Measurements from ENCODE around the gene RAB11FIP3.

The RAB11FIP3 gene

GRCh38 chr16:513950-514349 is 88.5 kb downstream of the RAB11FIP3 start:
- in situ Hi-C loops (cut with MboI; ENCODE audit: low sequenced_read_pairs) = no loop called here

GRCh38 chr16:515175-515938 is 89.9 kb downstream of the RAB11FIP3 start:
- in situ Hi-C loops (cut with MboI; ENCODE audit: low sequenced_read_pairs) = no loop called here

- in situ Hi-C loops (cut with MboI; ENCODE audit: low sequenced_read_pairs) = no loop called here
Observed at GRCh38 chr16:515939-516226, 90.4 kb downstream of the RAB11FIP3 start.

GRCh38 chr16:516301-516700 is 90.9 kb downstream of the RAB11FIP3 start:
- in situ Hi-C loops (cut with MboI; ENCODE audit: low sequenced_read_pairs) = no loop called here

- in situ Hi-C loops (cut with MboI; ENCODE audit: low sequenced_read_pairs) = no loop called here
Observed at GRCh38 chr16:518858-519257, 93.4 kb downstream of the RAB11FIP3 start.

- in situ Hi-C loops (cut with MboI; ENCODE audit: low sequenced_read_pairs) = no loop called here
Observed at GRCh38 chr16:519425-519824, 94.0 kb downstream of the RAB11FIP3 start.

GRCh38 chr16:519841-520687 is 94.6 kb downstream of the RAB11FIP3 start:
- in situ Hi-C loops (cut with MboI; ENCODE audit: low sequenced_read_pairs) = no loop called here

GRCh38 chr16:520847-521246 is 95.4 kb downstream of the RAB11FIP3 start:
- in situ Hi-C loops (cut with MboI; ENCODE audit: low sequenced_read_pairs) = no loop called here

- in situ Hi-C loops (cut with MboI; ENCODE audit: low sequenced_read_pairs) = no loop called here
Observed at GRCh38 chr16:521381-522210, 96.1 kb downstream of the RAB11FIP3 start.

GRCh38 chr16:522320-523096 is 97.1 kb downstream of the RAB11FIP3 start:
- in situ Hi-C loops (cut with MboI; ENCODE audit: low sequenced_read_pairs) = no loop called here

GRCh38 chr16:523097-523741 is 97.8 kb downstream of the RAB11FIP3 start:
- in situ Hi-C loops (cut with MboI; ENCODE audit: low sequenced_read_pairs) = no loop called here

- in situ Hi-C loops (cut with MboI; ENCODE audit: low sequenced_read_pairs) = no loop called here
Observed at GRCh38 chr16:524274-525040, 99.0 kb downstream of the RAB11FIP3 start.

- in situ Hi-C loops (cut with MboI; ENCODE audit: low sequenced_read_pairs) = no loop called here
Observed at GRCh38 chr16:525123-525519, 99.7 kb downstream of the RAB11FIP3 start.

- in situ Hi-C loops (cut with MboI; ENCODE audit: low sequenced_read_pairs) = no loop called here
Observed at GRCh38 chr16:525520-526180, 100.2 kb downstream of the RAB11FIP3 start.

- in situ Hi-C loops (cut with MboI; ENCODE audit: low sequenced_read_pairs) = no loop called here
Observed at GRCh38 chr16:526181-527014, 100.9 kb downstream of the RAB11FIP3 start.

- in situ Hi-C loops (cut with MboI; ENCODE audit: low sequenced_read_pairs) = no loop called here
Observed at GRCh38 chr16:527015-527903, 101.8 kb downstream of the RAB11FIP3 start, which contains the start of gene CAPN15. CAPN15 (plus strand) TSS chr16:527712; CDS start chr16:546839, 19,127 bp downstream.

Data from HL-60/S4 treated with retinoic acid at 250 ng/mL for 4 days and 3 days (cell line).